Parathyroid adenoma (tissue), 2 donors: ENCODE data around the gene CEP164.
"Not testable (repeated sequence)": the region's sequence is repeated elsewhere in the genome, so short reads cannot be mapped to it uniquely, and the experiment has no call there.

Experiments
- H2AFZ ChIP-seq: fragments of 300-600 bp; sonication (generic); one replicate; pipeline ENCODE4 v1.7.0; 2017; ENCODE audit warnings: antibody characterized with exemption, mild to moderate bottlenecking
- H3K27ac ChIP-seq: fragments of 300-600 bp; sonication (generic); one replicate; pipeline ENCODE4 v1.7.0; 2017
- H3K27me3 ChIP-seq: fragments of 300-600 bp; sonication (generic); one replicate; pipeline ENCODE4 v1.7.0; 2017; ENCODE audit warnings: low read length; ENCODE audit not compliant: control insufficient read depth, insufficient read depth
- H3K36me3 ChIP-seq: fragments of 300-600 bp; sonication (generic); one replicate; pipeline ENCODE4 v1.7.0; 2017; ENCODE audit warnings: low read length; ENCODE audit not compliant: control insufficient read depth, insufficient read depth
- H3K4me1 ChIP-seq: fragments of 300-600 bp; sonication (generic); one replicate; pipeline ENCODE4 v1.7.0; 2017; ENCODE audit warnings: control low read depth
- H3K4me2 ChIP-seq: fragments of 300-600 bp; sonication (generic); one replicate; pipeline ENCODE4 v1.7.0; 2017; ENCODE audit warnings: low read length
- H3K4me3 ChIP-seq: fragments of 300-600 bp; sonication (generic); one replicate; pipeline ENCODE4 v1.7.0; 2017; ENCODE audit warnings: low read depth, low read length
- H3K79me2 ChIP-seq: fragments of 300-600 bp; sonication (generic); one replicate; pipeline ENCODE4 v1.7.0; 2017; ENCODE audit warnings: control low read depth
- H3K9ac ChIP-seq: fragments of 300-600 bp; sonication (generic); one replicate; pipeline ENCODE4 v1.7.0; 2017; ENCODE audit warnings: mild to moderate bottlenecking
- H3K9me3 ChIP-seq: fragments of 300-600 bp; sonication (generic); one replicate; pipeline ENCODE4 v1.7.0; 2017; ENCODE audit warnings: low read length; ENCODE audit not compliant: control insufficient read depth
- CTCF ChIP-seq: fragments of 300-600 bp; sonication (generic); IDR thresholded peaks from one replicate; pipeline ENCODE4 v1.7.0; 2017; ENCODE audit warnings: antibody characterized with exemption, mild to moderate bottlenecking
- donor health status: primary hyperparathyroidism.

The CEP164 gene

GRCh38 chr11:117449111-117449693, 121.5 kb downstream of the CEP164 start:
- H3K4me1 ChIP-seq, result no peaks in the 10 kb centered on the region
- H3K27ac ChIP-seq, result no peak overlapping the region
- H3K27me3 ChIP-seq, result no peaks in the 10 kb centered on the region
- no peak overlapping the region for H3K9ac ChIP-seq
- H3K79me2 ChIP-seq, result no peaks in the 10 kb centered on the region
- H2AFZ ChIP-seq, result no peak overlapping the region
- TF ChIP-seq CTCF, result no peak
- H3K4me2 ChIP-seq, result no peak overlapping the region
- no peaks in the 10 kb centered on the region for H3K9me3 ChIP-seq
- H3K4me3 ChIP-seq, result no peak overlapping the region
- no peaks in the 10 kb centered on the region for H3K36me3 ChIP-seq

DNA sequence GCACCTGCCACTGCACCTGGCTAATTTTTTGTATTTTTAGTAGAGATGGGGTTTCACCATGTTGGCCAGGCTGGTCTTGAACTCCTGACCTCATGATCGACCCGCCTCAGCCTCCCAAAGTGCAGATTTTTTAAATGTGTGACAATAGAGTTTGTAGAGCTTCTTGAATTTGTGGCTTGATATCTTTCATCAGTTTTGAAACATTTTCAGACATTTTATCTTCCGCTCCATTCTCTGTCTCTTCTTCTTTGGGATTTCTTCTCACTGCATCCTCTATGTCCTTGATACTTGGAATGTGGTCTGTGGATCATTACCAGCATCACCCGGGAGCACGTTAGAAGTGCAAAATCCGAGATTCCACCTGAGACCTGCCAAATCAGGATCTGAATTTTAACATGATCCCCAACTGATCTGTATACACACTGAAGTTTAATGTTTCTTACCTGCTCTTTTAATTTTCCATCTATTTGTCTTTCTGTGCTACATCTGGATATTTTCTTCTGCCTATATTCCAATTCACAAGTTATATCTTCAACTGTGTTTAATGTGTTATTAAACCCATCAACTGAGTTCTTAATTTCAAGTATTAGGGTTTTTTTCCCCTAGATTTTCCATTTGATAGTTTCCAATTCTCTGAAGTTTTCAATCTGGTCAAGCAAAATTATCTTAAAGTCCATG, 126.4 kb downstream of the CEP164 start:
- no peak overlapping the region for H3K4me2 ChIP-seq
- no peak for TF ChIP-seq CTCF
- H3K4me1 ChIP-seq, result no peaks in the 10 kb centered on the region
- no peak overlapping the region for H3K4me3 ChIP-seq
- no peaks in the 10 kb centered on the region for H3K27me3 ChIP-seq
- H3K9me3 ChIP-seq, result no peaks in the 10 kb centered on the region
- H3K79me2 ChIP-seq, result no peaks in the 10 kb centered on the region
- H3K27ac ChIP-seq, result no peak overlapping the region
- H2AFZ ChIP-seq, result no peak overlapping the region
- H3K36me3 ChIP-seq, result no peaks in the 10 kb centered on the region
- no peak overlapping the region for H3K9ac ChIP-seq

- Histone ChIP-seq H3K27ac (no peak overlapping the region), H3K79me2 (no peaks in the 10 kb centered on the region), H2AFZ (no peak overlapping the region), H3K27me3 (no peaks in the 10 kb centered on the region), H3K4me3 (no peak overlapping the region), H3K36me3 (no peaks in the 10 kb centered on the region), H3K4me1 (no peaks in the 10 kb centered on the region), H3K4me2 (no peak overlapping the region), H3K9ac (no peak overlapping the region), H3K9me3 (no peaks in the 10 kb centered on the region)
- TF ChIP-seq CTCF, result no peak
Observed at GRCh38 chr11:117454564-117454917, 126.9 kb downstream of the CEP164 start.

- Histone ChIP-seq H2AFZ (no peak overlapping the region), H3K4me2 (no peak overlapping the region), H3K9me3 (no peaks in the 10 kb centered on the region), H3K4me3 (no peak overlapping the region), H3K9ac (no peak overlapping the region), H3K27ac (no peak overlapping the region), H3K27me3 (no peaks in the 10 kb centered on the region), H3K4me1 (no peaks in the 10 kb centered on the region), H3K36me3 (no peaks in the 10 kb centered on the region), H3K79me2 (no peaks in the 10 kb centered on the region)
- TF ChIP-seq CTCF, result no peak
Observed at GRCh38 chr11:117456027-117456720, 128.5 kb downstream of the CEP164 start.

DNA sequence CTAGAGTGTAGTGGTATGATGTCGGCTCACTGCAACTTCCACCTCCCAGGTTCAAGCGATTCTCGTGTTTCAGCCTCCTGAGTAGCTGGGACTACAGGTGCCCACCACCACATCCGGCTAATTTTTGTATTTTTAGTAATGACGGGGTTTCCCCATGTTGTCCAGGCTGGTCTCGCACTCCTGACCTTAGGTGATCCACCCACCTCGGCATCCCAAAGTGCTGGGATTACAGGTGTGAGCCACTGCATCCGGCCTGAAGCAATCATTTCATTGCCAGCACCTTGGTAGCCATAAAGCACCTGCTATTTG, 129.0 kb downstream of the CEP164 start:
- H3K4me3 ChIP-seq, H3K9me3 ChIP-seq, H3K4me1 ChIP-seq, H3K4me2 ChIP-seq, H3K27me3 ChIP-seq, H3K79me2 ChIP-seq, H3K36me3 ChIP-seq, H2AFZ ChIP-seq, H3K9ac ChIP-seq, H3K27ac ChIP-seq: not testable (repeated sequence)
